Coronary artery (tissue), 2 donors: Measurements from ENCODE around the gene FAM222A.

ENCODE experiments used
- DNase-seq: peaks from one replicate; pipeline ENCODE4 v3.0.0-alpha.2; 2017; ENCODE audit warnings: low spot score
- H3K27ac ChIP-seq, 2 donors: fragments of 200-600 bp; sonication (generic); one replicate each; pipeline ENCODE4 v1.5.1; 2016 to 2019
- H3K4me3 ChIP-seq: fragments of 200-600 bp; sonication (generic); 2 replicates; pipeline ENCODE4 v1.5.1; 2016; ENCODE audit warnings: mild to moderate bottlenecking, moderate library complexity
- TF ChIP-seq, protein P1 (sequence below): fragments of 200-600 bp; sonication (generic); IDR thresholded peaks from one replicate; pipeline ENCODE4 v1.5.1; 2019; ENCODE audit warnings: antibody characterized with exemption

The FAM222A gene

DNA sequence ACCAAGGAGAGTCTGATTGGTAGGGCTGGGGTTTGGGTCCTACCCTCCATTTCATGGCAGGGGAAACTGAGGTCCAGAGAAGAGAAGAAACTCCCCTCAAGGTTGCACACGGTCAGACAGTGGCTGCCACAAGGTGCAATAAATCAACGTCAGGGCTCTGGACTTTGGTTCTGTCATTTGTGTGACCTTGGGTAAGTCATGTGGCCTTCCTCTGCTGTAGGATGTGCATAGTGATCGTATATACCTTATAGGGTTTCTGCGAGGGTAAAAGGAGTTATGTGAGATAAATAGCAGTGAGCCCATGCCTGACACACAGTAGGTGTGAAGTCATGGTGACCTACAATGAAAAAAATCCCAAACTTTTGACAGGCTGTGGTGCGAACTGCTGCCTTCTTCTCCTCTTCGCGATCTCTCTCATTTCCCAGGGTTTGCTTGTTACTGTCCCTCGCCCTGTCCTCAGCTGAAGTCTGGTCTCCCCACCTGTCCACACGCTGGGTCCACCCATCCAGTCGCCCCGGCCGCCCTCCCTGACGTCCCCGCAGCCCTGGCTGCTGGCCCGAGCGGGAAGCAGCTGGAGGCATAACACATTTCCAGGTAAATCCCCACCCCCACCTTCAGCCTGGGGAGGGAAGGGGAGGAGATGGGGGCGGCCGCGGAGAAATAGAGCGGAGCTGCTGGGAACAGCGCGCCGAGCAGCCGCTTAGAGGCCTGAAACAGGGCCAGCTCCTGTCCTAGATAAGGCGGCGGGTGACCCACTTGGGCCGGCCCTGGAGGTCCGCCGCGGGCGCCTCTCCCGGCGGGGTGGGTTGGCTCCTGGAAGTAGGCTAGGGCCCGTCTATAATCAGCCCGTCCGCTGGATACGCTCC, 1.8 kb upstream of the FAM222A start:
- Histone ChIP-seq H3K27ac (no peak overlapping the region), H3K4me3 (no peak overlapping the region)
- DNase-seq: no peak
- TF ChIP-seq, protein P1, sequence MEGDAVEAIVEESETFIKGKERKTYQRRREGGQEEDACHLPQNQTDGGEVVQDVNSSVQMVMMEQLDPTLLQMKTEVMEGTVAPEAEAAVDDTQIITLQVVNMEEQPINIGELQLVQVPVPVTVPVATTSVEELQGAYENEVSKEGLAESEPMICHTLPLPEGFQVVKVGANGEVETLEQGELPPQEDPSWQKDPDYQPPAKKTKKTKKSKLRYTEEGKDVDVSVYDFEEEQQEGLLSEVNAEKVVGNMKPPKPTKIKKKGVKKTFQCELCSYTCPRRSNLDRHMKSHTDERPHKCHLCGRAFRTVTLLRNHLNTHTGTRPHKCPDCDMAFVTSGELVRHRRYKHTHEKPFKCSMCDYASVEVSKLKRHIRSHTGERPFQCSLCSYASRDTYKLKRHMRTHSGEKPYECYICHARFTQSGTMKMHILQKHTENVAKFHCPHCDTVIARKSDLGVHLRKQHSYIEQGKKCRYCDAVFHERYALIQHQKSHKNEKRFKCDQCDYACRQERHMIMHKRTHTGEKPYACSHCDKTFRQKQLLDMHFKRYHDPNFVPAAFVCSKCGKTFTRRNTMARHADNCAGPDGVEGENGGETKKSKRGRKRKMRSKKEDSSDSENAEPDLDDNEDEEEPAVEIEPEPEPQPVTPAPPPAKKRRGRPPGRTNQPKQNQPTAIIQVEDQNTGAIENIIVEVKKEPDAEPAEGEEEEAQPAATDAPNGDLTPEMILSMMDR: no peak

DNA sequence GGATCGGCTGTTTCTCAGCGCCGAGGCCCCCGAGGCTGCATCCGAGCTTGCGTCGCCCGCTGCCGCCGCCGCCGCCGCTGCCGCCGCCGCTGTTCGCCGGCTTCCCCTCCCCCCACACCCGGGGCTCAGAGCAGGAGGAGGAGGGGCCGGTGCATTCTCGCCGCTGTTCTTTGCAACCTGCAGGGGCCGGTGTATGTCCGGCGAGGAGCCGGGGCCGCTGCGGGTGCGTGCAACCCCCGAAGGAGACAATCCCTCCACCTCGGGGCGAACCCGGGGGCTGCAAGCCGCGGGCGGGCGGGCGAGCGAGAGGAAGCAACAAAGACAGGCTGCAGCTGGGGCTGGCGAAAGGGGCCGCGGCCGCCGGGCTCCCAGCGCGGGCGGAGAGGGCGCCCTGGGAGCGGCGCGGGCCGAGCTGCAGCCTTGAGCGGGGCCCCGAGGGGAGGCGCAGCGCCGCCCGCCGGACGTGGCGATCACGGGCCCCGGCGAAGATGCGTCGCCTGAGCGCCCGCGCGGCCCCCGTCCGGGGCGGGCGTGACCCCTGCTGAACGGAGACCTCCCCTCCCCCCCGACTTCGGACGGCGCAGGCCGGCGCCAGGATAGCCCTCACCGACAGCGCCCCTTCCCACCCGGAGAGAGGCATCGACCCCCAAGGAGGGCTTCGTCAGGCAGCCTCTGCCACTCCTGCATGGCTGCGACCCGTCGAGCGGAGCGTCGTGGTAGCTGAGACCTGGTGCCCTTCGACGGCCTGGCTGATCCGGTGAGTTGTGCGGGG, 702 bp downstream of the FAM222A start:
- peak overlapping the region in 1 of 2 donors; percentile 75 for H3K27ac ChIP-seq
- no peak for DNase-seq
- peak overlapping the region; percentile 72 for H3K4me3 ChIP-seq
- TF ChIP-seq, protein P1: no peak

DNA sequence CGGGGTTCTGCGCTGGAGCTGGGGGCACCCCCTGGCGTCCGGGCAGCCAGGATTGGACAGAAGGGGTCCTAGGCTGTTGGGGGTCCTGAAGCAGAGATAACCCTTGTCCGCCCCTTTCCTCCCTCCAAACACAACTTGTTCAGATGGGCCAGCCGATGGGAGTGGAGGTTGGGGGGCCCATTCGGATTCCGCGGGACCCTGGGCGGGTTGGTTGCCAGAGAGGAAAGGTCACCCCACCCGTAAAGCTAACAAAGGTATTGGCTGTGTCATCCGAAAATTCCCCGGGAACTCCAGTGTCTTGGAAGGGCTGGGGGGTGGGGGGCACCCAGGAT, 1.3 kb downstream of the FAM222A start:
- H3K4me3 ChIP-seq: peak overlapping the region; percentile 72
- no peak overlapping the region for H3K27ac ChIP-seq
- TF ChIP-seq, protein P1: no peak
- DNase-seq: no peak

DNA sequence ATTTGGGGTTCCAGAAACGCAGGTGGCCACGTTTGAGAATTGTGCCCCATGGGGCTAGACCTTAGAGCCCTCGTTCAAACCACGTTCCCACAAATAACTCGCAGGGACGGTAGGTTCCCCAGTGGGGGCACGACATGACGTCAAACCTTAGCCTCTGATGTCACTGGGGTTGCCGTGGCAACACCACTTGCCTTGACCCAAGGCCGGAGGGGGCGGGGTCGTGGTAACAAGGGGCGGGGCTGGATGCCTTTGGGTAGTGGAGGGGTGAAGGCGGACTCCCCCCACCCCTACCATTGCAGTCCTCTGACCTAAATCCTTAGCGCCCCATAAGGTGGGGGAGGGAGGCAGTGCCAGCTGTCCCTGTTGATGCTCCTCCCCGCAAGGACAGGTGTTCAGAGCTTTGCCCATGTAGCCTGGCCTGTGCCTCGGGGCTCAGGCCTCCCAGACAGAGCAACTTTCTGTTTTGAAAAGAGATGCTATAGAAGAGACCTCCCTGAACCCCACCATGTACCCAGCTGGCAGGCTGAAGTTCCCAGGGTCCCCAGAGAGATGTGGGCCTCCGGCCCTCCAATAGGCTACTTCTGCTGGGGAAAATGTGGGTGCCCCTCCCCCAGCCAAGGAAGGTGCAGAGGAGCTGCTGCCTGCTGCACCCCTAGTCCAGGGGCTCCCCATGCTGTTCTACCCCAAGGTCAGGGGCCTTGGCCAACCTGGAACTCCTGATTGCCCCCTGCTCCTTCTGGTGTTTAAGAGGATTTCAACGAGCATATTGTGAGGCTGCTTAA, 1.9 kb downstream of the FAM222A start:
- TF ChIP-seq, protein P1: no peak
- H3K27ac ChIP-seq: no peak overlapping the region
- no peak for DNase-seq

DNA sequence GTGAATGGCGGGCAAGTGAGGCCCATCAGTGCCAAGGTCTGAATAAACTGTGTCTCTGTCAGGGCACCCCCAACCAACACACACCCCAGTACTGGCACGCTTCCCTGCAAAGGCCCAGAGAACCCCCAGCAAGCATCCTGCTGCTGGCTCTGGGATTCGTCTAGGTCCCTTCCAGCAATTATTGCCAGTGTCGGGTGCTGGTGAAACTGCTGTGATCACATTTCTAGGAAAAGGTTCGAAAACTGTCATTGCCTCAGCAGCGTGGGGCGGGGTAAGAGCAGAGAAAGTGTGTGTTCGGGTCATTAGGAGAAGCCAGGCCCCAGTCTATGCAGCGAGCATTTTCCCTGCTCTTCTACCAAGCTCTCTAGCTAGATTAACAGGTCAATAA, 2.5 kb downstream of the FAM222A start:
- no peak for DNase-seq
- H3K27ac ChIP-seq: no peak overlapping the region
- TF ChIP-seq, protein P1: no peak
- no peak overlapping the region for H3K4me3 ChIP-seq

More for the DNA sequence above, 1.9 kb downstream of the FAM222A start:
- H3K4me3 ChIP-seq: peak overlapping the region; percentile 72

DNA sequence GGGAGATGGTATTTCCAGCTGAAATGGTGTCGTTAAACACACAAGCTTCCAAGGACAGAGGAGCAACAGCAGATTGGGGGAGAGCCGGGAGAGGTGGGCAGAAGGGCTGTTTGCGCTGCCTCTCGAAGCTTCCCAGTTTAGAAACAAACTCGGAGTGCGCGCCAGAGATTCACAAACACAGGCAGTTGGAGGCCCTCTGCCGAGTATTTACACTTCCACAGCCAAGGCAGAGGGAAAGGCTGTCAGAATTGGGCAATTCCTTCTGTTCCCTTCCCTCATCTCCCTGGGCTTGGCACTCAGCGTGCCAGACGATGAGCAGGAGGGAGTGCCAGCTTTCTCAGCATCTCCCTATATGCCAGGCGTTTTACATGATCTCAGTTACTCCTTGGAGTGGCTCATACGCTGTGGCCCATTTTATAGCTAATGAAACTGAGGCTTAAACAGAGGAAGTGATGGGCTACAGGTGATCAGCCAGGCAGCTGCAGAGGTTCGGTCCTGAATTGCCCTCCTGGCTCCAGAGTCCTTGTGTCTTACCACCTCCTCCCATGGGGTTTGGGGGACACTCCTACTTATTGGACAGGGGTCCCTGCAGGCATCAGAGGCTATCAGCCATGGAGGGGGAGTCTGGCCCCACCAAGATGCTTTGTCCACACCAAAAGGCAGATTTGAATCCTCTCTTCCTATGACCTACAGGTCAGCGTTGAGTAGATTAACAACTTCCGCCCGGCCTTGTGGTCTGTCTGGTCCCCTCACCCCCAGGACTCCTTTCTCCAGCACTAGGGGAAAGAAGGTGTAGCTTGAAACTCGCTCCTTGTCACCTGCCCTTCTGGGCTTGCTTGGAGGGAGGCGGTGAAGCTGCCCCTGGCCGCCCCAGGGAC, 3.1 kb downstream of the FAM222A start:
- no peak for DNase-seq
- TF ChIP-seq, protein P1: no peak
- Histone ChIP-seq H3K27ac (no peak overlapping the region), H3K4me3 (no peak overlapping the region)
